Testis (tissue), 2 donors: Measurements from ENCODE around the gene VAMP4.

Experiments used
- CTCF ChIP-seq, 3 experiments: fragments of 450-650 bp in 2 of 3; fragments of 200-600 bp in 1 of 3; sonication (generic) in 1 of 3; IDR thresholded peaks; one replicate each; pipeline ENCODE4 v1.5.1; 2016 to 2019; ENCODE audit warnings: antibody characterized with exemption in 3 of 3, mild to moderate bottlenecking in 2 of 3, moderate library complexity in 1 of 3
- POLR2A ChIP-seq: fragments of 450-650 bp; IDR thresholded peaks from one replicate; pipeline ENCODE4 v1.6.1; 2017; ENCODE audit warnings: antibody characterized with exemption, mild to moderate bottlenecking, moderate library complexity

DNA sequence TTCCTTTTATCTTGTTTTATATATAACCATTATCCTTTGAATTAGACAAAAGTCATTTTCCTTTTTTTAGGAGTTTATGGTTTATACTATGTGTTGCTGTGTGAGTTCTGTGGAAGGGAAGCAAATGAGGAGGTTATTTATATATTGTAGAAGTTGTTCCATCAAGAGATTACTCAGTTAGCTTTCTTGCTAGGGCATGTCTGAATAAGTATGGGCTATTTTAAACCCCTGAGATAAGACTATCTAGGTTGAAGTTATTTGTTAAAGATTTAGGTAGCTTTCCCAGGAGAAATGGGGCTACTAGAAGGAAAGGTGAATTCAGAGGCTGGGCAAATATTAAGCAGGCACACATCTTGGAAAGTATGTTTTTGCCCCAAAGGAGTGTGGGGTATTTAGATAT, 16.1 kb upstream of the VAMP4 start:
- TF ChIP-seq CTCF (IDR thresholded peaks at IDR 0.05) (no peak), POLR2A (no peak)
